Naive B cell (primary cell): Measurements from ENCODE around the gene COQ8B. TPM values are rescaled to one million over a fixed set of nuclear protein-coding genes. Genes with fewer than 3 reads are reported as not detected.
"Not testable (repeated sequence)": the region's sequence is repeated elsewhere in the genome, so short reads cannot be mapped to it uniquely, and the experiment has no call there.

ENCODE experiments used
- ATAC-seq, 2 donors: fragments of 150-1000 bp; cut with Tn5 transposase; 2 replicates each; pipeline ENCODE4 v1.10.0; 2021; ENCODE audit warnings: low read depth in 2 of 2, mild to moderate bottlenecking in 2 of 2, moderate library complexity in 2 of 2
- DNase-seq: peaks from one replicate; pipeline ENCODE4 v3.0.0; 2022
- H3K27ac Mint-ChIP-seq, 6 donors: one replicate each; pipeline ENCODE4 v1.8.0; 2020 to 2022; ENCODE audit warnings: mild to moderate bottlenecking in 6 of 6, mixed read lengths in 6 of 6, moderate library complexity in 5 of 6, inconsistent platforms in 2 of 6
- H3K27me3 Mint-ChIP-seq, 3 donors: one replicate each; pipeline ENCODE4 v1.8.0; 2021 to 2022; ENCODE audit warnings: mixed read lengths in 3 of 3, mild to moderate bottlenecking in 1 of 3
- H3K36me3 Mint-ChIP-seq, 2 donors: one replicate each; pipeline ENCODE4 v1.8.0; 2020 to 2022; ENCODE audit warnings: mixed read lengths in 2 of 2, inconsistent platforms in 1 of 2, mild to moderate bottlenecking in 1 of 2
- H3K4me1 Mint-ChIP-seq, 3 donors: one replicate each; pipeline ENCODE4 v1.8.0; 2020 to 2022; ENCODE audit warnings: mixed read lengths in 3 of 3, inconsistent platforms in 1 of 3, mild to moderate bottlenecking in 1 of 3, moderate library complexity in 1 of 3
- H3K4me3 Mint-ChIP-seq, 8 donors: one replicate each; pipeline ENCODE4 v1.8.0; 2020 to 2022; ENCODE audit warnings: mild to moderate bottlenecking in 8 of 8, mixed read lengths in 8 of 8, moderate library complexity in 8 of 8, inconsistent platforms in 2 of 8
- H3K9me3 Mint-ChIP-seq, 7 donors: one replicate each; pipeline ENCODE4 v1.8.0; 2020 to 2022; ENCODE audit warnings: mixed read lengths in 7 of 7, mild to moderate bottlenecking in 5 of 7, inconsistent platforms in 2 of 7, moderate library complexity in 1 of 7
- polyA plus RNA-seq, 6 donors: library from polyadenylated mRNA; unstranded; fragments of 300-500 nt; fragmentation: Illumina TruSeq; gene quantifications; one replicate each; pipeline ENCODE4 v1.2.3, GENCODE V29; 2021; ENCODE audit warnings: low read depth in 6 of 6

COQ8B gene
- polyA plus RNA-seq, 6 donors from 2014 or later = 13.8 to 26.5 (median 22.2) TPM

- H3K27ac Mint-ChIP-seq = peak overlapping the region in 3 of 6 donors; percentile 59 to 71 (median 69)
- peaks cover 0 to 4% (median 0%) of the 10 kb centered on the region in 3 donors for H3K27me3 Mint-ChIP-seq
- DNase-seq (no peak), ATAC-seq (no peak)
- peak overlapping the region in 4 of 8 donors; percentile 3 to 66 (median 30) for H3K4me3 Mint-ChIP-seq
- peaks cover 11 to 25% (median 19%) of the 10 kb centered on the region in 3 donors for H3K4me1 Mint-ChIP-seq
- no peaks in the 10 kb centered on the region for H3K36me3 Mint-ChIP-seq
- H3K9me3 Mint-ChIP-seq = no peaks in the 10 kb centered on the region
These were observed 55.1 kb downstream of the COQ8B start for GRCh38 chr19:40661616-40662015.

- Mint-ChIP-seq H3K9me3 (no peaks in the 10 kb centered on the region), H3K27ac (peak overlapping the region in 1 of 6 donors; percentile 47)
These were observed 57.1 kb downstream of the COQ8B start for GRCh38 chr19:40659566-40659965.

DNA sequence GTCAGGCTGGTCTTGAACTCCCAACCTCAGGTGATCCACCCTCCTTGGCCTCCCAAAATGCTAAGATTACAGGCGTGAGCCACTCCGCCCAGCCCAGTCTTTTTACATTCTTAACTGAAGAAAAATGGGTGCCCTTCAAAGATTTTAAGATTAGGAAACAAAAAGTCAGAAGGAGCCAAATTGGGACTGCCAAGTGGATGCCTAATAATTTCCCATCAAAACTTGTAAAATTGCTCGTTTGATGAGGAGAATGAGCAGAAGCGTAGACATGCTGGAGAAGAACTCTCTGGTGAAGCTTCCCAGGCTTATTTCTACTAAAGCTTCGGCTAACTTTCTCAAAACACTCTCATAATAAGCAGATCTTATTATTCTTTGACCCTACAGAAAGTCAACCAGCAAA lies 57.6 kb downstream of the COQ8B start:
- H3K36me3 Mint-ChIP-seq = no peaks in the 10 kb centered on the region
- H3K27me3 Mint-ChIP-seq = peaks cover 0 to 4% (median 0%) of the 10 kb centered on the region in 3 donors
- H3K4me3 Mint-ChIP-seq = no peak overlapping the region
- no peaks in the 10 kb centered on the region for H3K9me3 Mint-ChIP-seq
- H3K27ac Mint-ChIP-seq = no peak overlapping the region
- DNase-seq = no peak
- H3K4me1 Mint-ChIP-seq = peaks cover 11 to 25% (median 19%) of the 10 kb centered on the region in 3 donors
- ATAC-seq = no peak

More at GRCh38 chr19:40659566-40659965, 57.1 kb downstream of the COQ8B start:
- Mint-ChIP-seq H3K4me3 (no peak overlapping the region), H3K36me3 (no peaks in the 10 kb centered on the region), H3K27me3 (peaks cover 0 to 4% (median 0%) of the 10 kb centered on the region in 3 donors), H3K4me1 (peaks cover 11 to 25% (median 19%) of the 10 kb centered on the region in 3 donors)
- ATAC-seq (no peak), DNase-seq (no peak)

GRCh38 chr19:40658031-40658430 lies 58.7 kb downstream of the COQ8B start:
- H3K9me3 Mint-ChIP-seq = no peaks in the 10 kb centered on the region
- no peak for DNase-seq
- no peak for ATAC-seq
- H3K4me3 Mint-ChIP-seq = no peak overlapping the region
- peaks cover 4 to 14% (median 9%) of the 10 kb centered on the region in 3 donors for H3K4me1 Mint-ChIP-seq
- H3K27ac Mint-ChIP-seq = no peak overlapping the region
- H3K27me3 Mint-ChIP-seq = peaks cover 0 to 4% (median 0%) of the 10 kb centered on the region in 3 donors
- no peaks in the 10 kb centered on the region for H3K36me3 Mint-ChIP-seq

DNA sequence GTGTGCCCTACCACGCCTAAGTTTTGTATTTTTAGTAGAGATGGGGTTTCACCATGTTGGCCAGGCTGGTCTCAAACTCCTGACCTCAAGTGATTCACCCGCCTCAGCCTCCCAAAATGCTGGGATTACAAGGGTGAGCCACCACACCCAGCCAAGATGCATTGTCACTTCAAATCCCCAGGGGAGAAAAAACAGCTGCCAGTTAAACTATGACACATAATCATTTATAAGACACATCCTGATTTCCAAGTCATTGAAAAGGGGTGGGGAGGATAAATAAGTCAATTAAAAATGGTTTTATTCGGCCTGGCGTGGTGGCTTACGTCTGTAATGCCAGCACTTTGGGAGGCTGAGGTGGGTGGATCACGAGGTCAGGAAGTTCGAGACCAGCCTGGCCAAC lies 61.0 kb downstream of the COQ8B start:
- ATAC-seq, H3K27me3 Mint-ChIP-seq, H3K36me3 Mint-ChIP-seq, DNase-seq, H3K4me3 Mint-ChIP-seq, H3K9me3 Mint-ChIP-seq, H3K4me1 Mint-ChIP-seq, H3K27ac Mint-ChIP-seq: not testable (repeated sequence)

DNA sequence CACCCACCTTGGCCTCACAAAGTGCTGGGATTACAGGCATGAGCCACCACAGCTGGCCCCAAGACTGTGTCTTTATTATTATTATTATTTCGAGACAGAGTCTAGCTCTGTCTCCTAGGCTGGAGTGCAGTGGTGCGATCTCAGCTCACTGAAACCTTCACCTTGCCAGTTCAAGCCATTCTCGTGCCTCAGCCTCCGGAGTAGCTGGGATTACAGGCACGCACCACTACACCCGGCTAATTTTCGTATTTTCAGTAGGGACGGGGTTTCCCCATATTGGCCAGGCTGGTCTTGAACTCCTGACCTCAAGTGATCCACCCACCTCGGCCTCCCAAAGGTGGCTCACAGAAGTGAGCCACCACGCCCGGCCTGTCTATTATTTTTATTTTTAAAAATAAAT lies 64.4 kb downstream of the COQ8B start:
- ATAC-seq, H3K36me3 Mint-ChIP-seq, DNase-seq, H3K9me3 Mint-ChIP-seq, H3K4me1 Mint-ChIP-seq, H3K27ac Mint-ChIP-seq, H3K4me3 Mint-ChIP-seq, H3K27me3 Mint-ChIP-seq: not testable (repeated sequence)

DNA sequence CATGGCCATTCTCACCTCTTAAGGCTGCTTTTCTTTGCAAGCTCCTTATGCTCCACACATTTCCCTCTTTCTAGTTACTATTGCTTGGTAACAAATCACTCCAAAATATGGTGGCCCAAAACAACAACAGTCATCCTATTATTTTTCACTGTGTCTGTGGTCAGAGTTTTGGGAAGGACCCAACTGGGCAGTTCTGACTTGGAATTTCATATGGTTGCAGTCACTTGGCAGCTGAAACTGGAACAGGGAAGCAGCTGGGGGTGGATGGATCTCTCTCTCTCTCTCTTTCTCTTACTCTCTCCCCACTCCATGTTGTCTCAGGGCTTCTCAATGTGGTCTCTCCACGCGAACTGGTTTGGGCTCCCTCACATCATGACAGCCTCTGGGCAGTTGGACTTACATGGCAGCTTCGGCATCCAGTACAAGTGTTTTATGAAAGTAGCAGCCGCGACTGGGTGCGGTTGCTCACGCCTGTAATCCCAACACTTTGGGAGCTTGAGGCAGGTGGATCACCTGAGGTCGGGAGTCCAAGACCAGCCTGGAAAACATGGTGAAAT lies 65.9 kb downstream of the COQ8B start:
- H3K4me1 Mint-ChIP-seq = no peaks in the 10 kb centered on the region
- no peaks in the 10 kb centered on the region for H3K36me3 Mint-ChIP-seq
- no peak overlapping the region for H3K27ac Mint-ChIP-seq
- ATAC-seq (no peak), DNase-seq (no peak)
- H3K27me3 Mint-ChIP-seq = peaks cover 3 to 21% (median 4%) of the 10 kb centered on the region in 3 donors
- H3K9me3 Mint-ChIP-seq = no peaks in the 10 kb centered on the region
- no peak overlapping the region for H3K4me3 Mint-ChIP-seq

GRCh38 chr19:40649903-40650675 lies 66.6 kb downstream of the COQ8B start:
- H3K27ac Mint-ChIP-seq, H3K4me3 Mint-ChIP-seq, H3K9me3 Mint-ChIP-seq, ATAC-seq, DNase-seq, H3K36me3 Mint-ChIP-seq, H3K4me1 Mint-ChIP-seq: not testable (repeated sequence)
- H3K27me3 Mint-ChIP-seq = peaks cover 3 to 26% (median 8%) of the 10 kb centered on the region in 3 donors

DNA sequence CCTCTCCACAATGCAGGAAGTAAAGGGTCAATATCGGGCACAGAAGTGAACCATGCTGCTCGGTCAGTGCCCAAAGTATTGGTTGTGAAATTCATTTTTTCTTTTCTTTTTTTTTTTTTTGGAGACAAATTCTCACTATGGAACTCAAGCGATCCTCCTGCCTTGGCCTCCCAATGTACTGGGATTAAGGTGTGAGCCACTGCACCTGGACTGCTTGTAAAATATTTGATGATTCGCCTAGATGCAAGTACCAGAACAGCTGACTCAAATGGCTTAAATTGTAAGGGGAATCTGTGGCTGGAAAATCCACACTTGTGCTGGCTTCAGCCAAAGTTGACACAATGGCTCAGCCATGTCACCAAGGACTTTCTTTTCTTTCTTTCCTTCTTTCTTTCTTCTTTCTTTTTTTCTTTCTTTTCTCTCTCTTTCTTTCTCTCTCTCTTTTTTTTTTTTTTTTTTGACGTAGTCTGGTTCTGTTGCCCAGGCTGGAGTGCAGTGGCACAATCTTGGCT lies 69.9 kb downstream of the COQ8B start:
- Mint-ChIP-seq H3K4me1 (no peaks in the 10 kb centered on the region), H3K4me3 (no peak overlapping the region), H3K36me3 (no peaks in the 10 kb centered on the region), H3K27me3 (peaks cover 3 to 26% (median 8%) of the 10 kb centered on the region in 3 donors), H3K27ac (no peak overlapping the region), H3K9me3 (no peaks in the 10 kb centered on the region)
- DNase-seq (no peak), ATAC-seq (no peak)

GRCh38 chr19:40642757-40643305 lies 73.9 kb downstream of the COQ8B start:
- no peaks in the 10 kb centered on the region for H3K9me3 Mint-ChIP-seq
- peaks cover 0 to 16% (median 8%) of the 10 kb centered on the region in 3 donors for H3K27me3 Mint-ChIP-seq
- ATAC-seq = no peak
- no peak overlapping the region for H3K4me3 Mint-ChIP-seq
- no peak overlapping the region for H3K27ac Mint-ChIP-seq
- H3K36me3 Mint-ChIP-seq = no peaks in the 10 kb centered on the region
- no peak for DNase-seq
- peaks cover 0 to 4% (median 4%) of the 10 kb centered on the region in 3 donors for H3K4me1 Mint-ChIP-seq

GRCh38 chr19:40642051-40642706 lies 74.5 kb downstream of the COQ8B start:
- peaks cover 0 to 16% (median 8%) of the 10 kb centered on the region in 3 donors for H3K27me3 Mint-ChIP-seq
- no peak for ATAC-seq
- no peak overlapping the region for H3K27ac Mint-ChIP-seq
- DNase-seq = no peak
- peaks cover 0 to 4% (median 4%) of the 10 kb centered on the region in 3 donors for H3K4me1 Mint-ChIP-seq
- H3K4me3 Mint-ChIP-seq = peak overlapping the region in 1 of 8 donors; percentile 9
- H3K36me3 Mint-ChIP-seq = no peaks in the 10 kb centered on the region
- H3K9me3 Mint-ChIP-seq = no peaks in the 10 kb centered on the region
